Ovary (tissue), 3 donors: ENCODE data around the gene WHAMM.

Experiments
- CTCF ChIP-seq, 3 donors: fragments of 450-650 bp in 2 of 3; fragments of 200-600 bp in 1 of 3; IDR thresholded peaks; one replicate each; pipeline versions ENCODE4 v1.5.1 to v1.8.0; 2016 to 2022; ENCODE audit warnings: antibody characterized with exemption in 3 of 3, mild to moderate bottlenecking in 1 of 3
- EP300 ChIP-seq: sonication (generic); formaldehyde crosslinking; IDR thresholded peaks from one replicate; pipeline ENCODE4 v1.6.1; 2017; ENCODE audit warnings: antibody characterized with exemption
- POLR2A ChIP-seq: fragments of 450-650 bp; IDR thresholded peaks from one replicate; pipeline ENCODE4 v1.6.1; 2017; ENCODE audit warnings: antibody characterized with exemption, mild to moderate bottlenecking, moderate library complexity
- donor health status: DM: no; HTN: no; CAD: no.

- TF ChIP-seq CTCF (IDR thresholded peaks at IDR 0.05) (no peak), EP300 (no peak), POLR2A (no peak)
Measured at GRCh38 chr15:82830427-82831173, 21.2 kb downstream of the WHAMM start.
